Neural cell (in vitro differentiated cells): ENCODE measurements around the gene GNPDA2.

Experiments
- CTCF ChIP-seq: fragments of 450-650 bp; IDR thresholded peaks from 2 replicates; pipeline ENCODE4 v1.5.1; 2014; ENCODE audit warnings: antibody characterized with exemption, mild to moderate bottlenecking, moderate library complexity; ENCODE audit not compliant: poor library complexity, severe bottlenecking
- EP300 ChIP-seq: fragments of 450-650 bp; conservative IDR thresholded peaks from 2 replicates; pipeline ENCODE4 v1.6.1; 2014; ENCODE audit warnings: antibody characterized with exemption, mild to moderate bottlenecking, moderate library complexity; ENCODE audit not compliant: poor library complexity, severe bottlenecking

- no peak for TF ChIP-seq CTCF
- no peak for TF ChIP-seq EP300
Observed at GRCh38 chr4:44765116-44765515, 38.8 kb upstream of the GNPDA2 start.
